ENCODE results near the gene ZNF526.

The ZNF526 gene

DNA sequence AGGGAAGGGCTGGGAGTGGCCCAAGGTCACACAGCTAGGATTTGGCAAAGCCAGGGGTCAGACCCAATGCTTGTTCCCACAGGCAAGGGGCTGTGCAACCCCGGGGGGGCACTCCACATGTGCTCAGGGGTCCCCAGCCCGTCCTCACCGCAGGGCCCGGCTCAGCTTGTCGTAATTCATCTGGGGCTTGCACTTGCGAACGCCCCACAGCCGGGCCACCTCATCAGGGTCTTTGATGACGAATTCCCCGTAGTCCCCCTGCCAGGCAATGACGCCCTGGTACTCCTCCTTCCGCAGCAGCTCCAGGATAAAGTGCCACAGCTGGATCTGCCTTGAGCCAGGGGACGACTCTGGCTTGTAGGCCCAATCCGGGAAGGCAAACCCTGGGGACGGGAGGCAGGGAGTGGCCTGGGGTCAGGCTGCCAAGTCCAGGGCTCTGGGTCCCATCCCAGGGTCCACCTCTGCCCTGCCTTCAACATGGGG is 30.1 kb downstream of the ZNF526 start:
- Histone ChIP-seq H3K9me2 (replicated peaks; ENCODE audit: low read depth, low read length) (no peaks in the 10 kb centered on the region), H3K79me2 (ENCODE audit: insufficient read depth, low read length) (peaks cover 38% of the 10 kb centered on the region), H3K4me2 (ENCODE audit: low read depth, low read length, poor library complexity, severe bottlenecking) (no peak overlapping the region), H3K27me3 (ENCODE audit: insufficient read depth, low read length, poor library complexity, severe bottlenecking) (no peaks in the 10 kb centered on the region), H3K36me3 (ENCODE audit: insufficient read depth, low read length) (no peaks in the 10 kb centered on the region), H4K20me1 (ENCODE audit: insufficient read depth, low read length, poor library complexity, severe bottlenecking) (no peaks in the 10 kb centered on the region), H3K4me3 (ENCODE audit: low read length, poor library complexity, severe bottlenecking) (no peak overlapping the region), H3K9me3 (ENCODE audit: insufficient read depth, low read depth, low read length) (no peaks in the 10 kb centered on the region), H3K4me1 (ENCODE audit: insufficient read depth, low read length, poor library complexity, severe bottlenecking) (peaks cover 10% of the 10 kb centered on the region), H2AFZ (ENCODE audit: low read length) (no peak overlapping the region), H3F3A (ENCODE audit: low read depth) (no peaks in the 10 kb centered on the region), H3K9ac (ENCODE audit: low read depth, low read length, poor library complexity, severe bottlenecking) (no peak overlapping the region)
- no peak for TF ChIP-seq CTCF (conservative IDR thresholded peaks at IDR 0.05; ENCODE audit: low read length)
- TF ChIP-seq EZH2phosphoT487 (IDR thresholded peaks at IDR 0.05; ENCODE audit: borderline replicate concordance): no peak

GRCh38 chr19:42250666-42251531 is 30.8 kb downstream of the ZNF526 start:
- Histone ChIP-seq H3K79me2 (ENCODE audit: insufficient read depth, low read length) (peaks cover 38% of the 10 kb centered on the region), H2AFZ (ENCODE audit: low read length) (no peak overlapping the region), H3K9ac (ENCODE audit: low read depth, low read length, poor library complexity, severe bottlenecking) (no peak overlapping the region), H3K27me3 (ENCODE audit: insufficient read depth, low read length, poor library complexity, severe bottlenecking) (no peaks in the 10 kb centered on the region), H3F3A (ENCODE audit: low read depth) (no peaks in the 10 kb centered on the region), H3K9me3 (ENCODE audit: insufficient read depth, low read depth, low read length) (no peaks in the 10 kb centered on the region), H4K20me1 (ENCODE audit: insufficient read depth, low read length, poor library complexity, severe bottlenecking) (no peaks in the 10 kb centered on the region), H3K4me3 (ENCODE audit: low read length, poor library complexity, severe bottlenecking) (no peak overlapping the region), H3K36me3 (ENCODE audit: insufficient read depth, low read length) (no peaks in the 10 kb centered on the region), H3K9me2 (replicated peaks; ENCODE audit: low read depth, low read length) (no peaks in the 10 kb centered on the region), H3K4me2 (ENCODE audit: low read depth, low read length, poor library complexity, severe bottlenecking) (no peak overlapping the region), H3K4me1 (ENCODE audit: insufficient read depth, low read length, poor library complexity, severe bottlenecking) (peaks cover 16% of the 10 kb centered on the region)
- TF ChIP-seq EZH2phosphoT487 (IDR thresholded peaks at IDR 0.05; ENCODE audit: borderline replicate concordance): no peak
- TF ChIP-seq CTCF (conservative IDR thresholded peaks at IDR 0.05; ENCODE audit: low read length): no peak

- no peak for TF ChIP-seq EZH2phosphoT487 (IDR thresholded peaks at IDR 0.05; ENCODE audit: borderline replicate concordance)
- TF ChIP-seq CTCF (conservative IDR thresholded peaks at IDR 0.05; ENCODE audit: low read length): no peak
- Histone ChIP-seq H3K4me1 (ENCODE audit: insufficient read depth, low read length, poor library complexity, severe bottlenecking) (peaks cover 17% of the 10 kb centered on the region), H3K36me3 (ENCODE audit: insufficient read depth, low read length) (no peaks in the 10 kb centered on the region), H4K20me1 (ENCODE audit: insufficient read depth, low read length, poor library complexity, severe bottlenecking) (no peaks in the 10 kb centered on the region), H3K9me3 (ENCODE audit: insufficient read depth, low read depth, low read length) (no peaks in the 10 kb centered on the region), H3F3A (ENCODE audit: low read depth) (no peaks in the 10 kb centered on the region), H3K4me2 (ENCODE audit: low read depth, low read length, poor library complexity, severe bottlenecking) (peak overlapping the region; percentile 24), H3K9ac (ENCODE audit: low read depth, low read length, poor library complexity, severe bottlenecking) (peak overlapping the region; percentile 33), H3K27me3 (ENCODE audit: insufficient read depth, low read length, poor library complexity, severe bottlenecking) (no peaks in the 10 kb centered on the region), H2AFZ (ENCODE audit: low read length) (no peak overlapping the region), H3K4me3 (ENCODE audit: low read length, poor library complexity, severe bottlenecking) (no peak overlapping the region), H3K79me2 (ENCODE audit: insufficient read depth, low read length) (peaks cover 38% of the 10 kb centered on the region), H3K9me2 (replicated peaks; ENCODE audit: low read depth, low read length) (no peaks in the 10 kb centered on the region)
Measured at GRCh38 chr19:42251572-42252358, 31.7 kb downstream of the ZNF526 start.

Data from Loucy (cell line).